Adipocyte (in vitro differentiated cells): ENCODE measurements around the gene PAFAH1B2.
"Not testable (repeated sequence)": the region's sequence is repeated elsewhere in the genome, so short reads cannot be mapped to it uniquely, and the experiment has no call there.

Source experiments
- DNase-seq: peaks from one replicate; pipeline ENCODE4 v3.0.0-alpha.2; 2015; ENCODE audit warnings: low read depth
- H3K27me3 ChIP-seq: replicated peaks from 2 replicates; pipeline ENCODE4 v1.7.0; 2013; ENCODE audit warnings: mild to moderate bottlenecking, low read length, moderate library complexity; ENCODE audit not compliant: control insufficient read depth, insufficient read depth
- H3K36me3 ChIP-seq: 2 replicates; pipeline ENCODE4 v1.7.0; 2013; ENCODE audit warnings: low read length, mild to moderate bottlenecking, moderate library complexity; ENCODE audit not compliant: control insufficient read depth, insufficient read depth, severe bottlenecking
- H3K4me1 ChIP-seq: 2 replicates; pipeline ENCODE4 v1.7.0; 2013; ENCODE audit warnings: mild to moderate bottlenecking, low read length, moderate library complexity; ENCODE audit not compliant: control insufficient read depth, insufficient read depth
- H3K4me3 ChIP-seq: 2 replicates; pipeline ENCODE4 v1.7.0; 2013; ENCODE audit warnings: mild to moderate bottlenecking, low read length, moderate library complexity
- H3K9ac ChIP-seq: 2 replicates; pipeline ENCODE4 v1.7.0; 2013; ENCODE audit warnings: mild to moderate bottlenecking, low read length, moderate library complexity
- H3K9me3 ChIP-seq: 2 replicates; pipeline ENCODE4 v1.7.0; 2013; ENCODE audit warnings: mild to moderate bottlenecking, low read length, moderate library complexity; ENCODE audit not compliant: control insufficient read depth

The PAFAH1B2 gene

GRCh38 chr11:117200813-117201657, 56.9 kb downstream of the PAFAH1B2 start:
- peak overlapping the region; percentile 79 for H3K4me3 ChIP-seq
- peaks cover 32% of the 10 kb centered on the region for H3K36me3 ChIP-seq
- DNase-seq: peak; percentile 34
- no peaks in the 10 kb centered on the region for H3K9me3 ChIP-seq
- no peaks in the 10 kb centered on the region for H3K27me3 ChIP-seq
- H3K9ac ChIP-seq: peak overlapping the region; percentile 89
- H3K4me1 ChIP-seq: peaks cover 69% of the 10 kb centered on the region

- Histone ChIP-seq H3K27me3 (no peaks in the 10 kb centered on the region), H3K36me3 (peaks cover 26% of the 10 kb centered on the region), H3K4me3 (peak overlapping the region; percentile 79), H3K9me3 (no peaks in the 10 kb centered on the region), H3K9ac (peak overlapping the region; percentile 89), H3K4me1 (peaks cover 72% of the 10 kb centered on the region)
- DNase-seq: no peak
These were observed 57.7 kb downstream of the PAFAH1B2 start for GRCh38 chr11:117201658-117202305.

- H3K9me3 ChIP-seq: no peaks in the 10 kb centered on the region
- peak overlapping the region; percentile 89 for H3K9ac ChIP-seq
- H3K27me3 ChIP-seq: no peaks in the 10 kb centered on the region
- DNase-seq: peak; percentile 30
- H3K4me1 ChIP-seq: peaks cover 71% of the 10 kb centered on the region
- H3K4me3 ChIP-seq: peak overlapping the region; percentile 79
- H3K36me3 ChIP-seq: peaks cover 24% of the 10 kb centered on the region
These were observed 58.4 kb downstream of the PAFAH1B2 start for GRCh38 chr11:117202386-117203068.

GRCh38 chr11:117203069-117203407, 59.0 kb downstream of the PAFAH1B2 start:
- no peak for DNase-seq
- Histone ChIP-seq H3K4me1 (peaks cover 65% of the 10 kb centered on the region), H3K27me3 (no peaks in the 10 kb centered on the region), H3K9me3 (no peaks in the 10 kb centered on the region), H3K9ac (peak overlapping the region; percentile 89), H3K4me3 (no peak overlapping the region), H3K36me3 (peaks cover 24% of the 10 kb centered on the region)

GRCh38 chr11:117204283-117205080, 60.4 kb downstream of the PAFAH1B2 start:
- Histone ChIP-seq H3K36me3 (peaks cover 24% of the 10 kb centered on the region), H3K4me1 (peaks cover 55% of the 10 kb centered on the region), H3K9ac (peak overlapping the region; percentile 77), H3K27me3 (no peaks in the 10 kb centered on the region), H3K9me3 (no peaks in the 10 kb centered on the region), H3K4me3 (no peak overlapping the region)
- DNase-seq: no peak

- no peak for DNase-seq
- Histone ChIP-seq H3K27me3 (no peaks in the 10 kb centered on the region), H3K36me3 (peaks cover 24% of the 10 kb centered on the region), H3K4me3 (no peak overlapping the region), H3K9me3 (no peaks in the 10 kb centered on the region), H3K9ac (peak overlapping the region; percentile 77), H3K4me1 (peaks cover 46% of the 10 kb centered on the region)
These were observed 61.2 kb downstream of the PAFAH1B2 start for GRCh38 chr11:117205211-117205818.

GRCh38 chr11:117206111-117206510, 62.0 kb downstream of the PAFAH1B2 start:
- H3K9me3 ChIP-seq, H3K4me3 ChIP-seq, DNase-seq, H3K27me3 ChIP-seq: not testable (repeated sequence)
- Histone ChIP-seq H3K4me1 (peaks cover 40% of the 10 kb centered on the region), H3K36me3 (peaks cover 24% of the 10 kb centered on the region), H3K9ac (peak overlapping the region; percentile 18)

- H3K9me3 ChIP-seq, H3K9ac ChIP-seq, DNase-seq, H3K4me3 ChIP-seq, H3K27me3 ChIP-seq: not testable (repeated sequence)
- Histone ChIP-seq H3K4me1 (peaks cover 32% of the 10 kb centered on the region), H3K36me3 (peaks cover 30% of the 10 kb centered on the region)
These were observed 62.8 kb downstream of the PAFAH1B2 start for GRCh38 chr11:117206859-117207258.

GRCh38 chr11:117207481-117207880, 63.4 kb downstream of the PAFAH1B2 start:
- Histone ChIP-seq H3K36me3 (peaks cover 34% of the 10 kb centered on the region), H3K4me1 (peaks cover 26% of the 10 kb centered on the region)
- H3K4me3 ChIP-seq, H3K27me3 ChIP-seq, H3K9me3 ChIP-seq, H3K9ac ChIP-seq, DNase-seq: not testable (repeated sequence)

- not testable (repeated sequence) for H3K4me3 ChIP-seq, H3K9ac ChIP-seq, DNase-seq, H3K9me3 ChIP-seq, H3K27me3 ChIP-seq
- Histone ChIP-seq H3K36me3 (peaks cover 37% of the 10 kb centered on the region), H3K4me1 (peaks cover 18% of the 10 kb centered on the region)
These were observed 64.6 kb downstream of the PAFAH1B2 start for GRCh38 chr11:117208710-117209109.
